ENCODE data around the gene ANTXR2.

ANTXR2 gene

GRCh38 chr4:80091688-80092087, 18.7 kb upstream of the ANTXR2 start:
- no peak for DNase-seq

DNA sequence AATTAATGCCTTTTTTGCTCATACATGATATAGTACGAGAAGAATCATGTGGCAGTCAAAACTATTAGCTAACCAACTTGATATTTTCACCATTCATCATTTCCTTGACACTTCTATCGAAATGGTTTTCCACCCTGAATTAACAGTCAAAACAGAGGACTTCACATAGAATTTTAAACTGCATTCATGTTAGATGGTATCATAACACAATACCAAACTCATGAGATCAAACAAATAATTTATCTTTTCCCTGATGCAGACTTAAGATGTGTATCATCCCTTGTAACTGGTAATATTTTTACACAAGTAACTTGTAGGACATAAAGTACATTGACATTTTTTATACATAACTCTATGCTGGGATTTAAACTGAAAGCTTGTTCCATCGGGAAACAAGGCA, 18.2 kb upstream of the ANTXR2 start:
- DNase-seq: no peak

- DNase-seq: no peak
Observed at GRCh38 chr4:80090090-80090489, 17.1 kb upstream of the ANTXR2 start.

DNA sequence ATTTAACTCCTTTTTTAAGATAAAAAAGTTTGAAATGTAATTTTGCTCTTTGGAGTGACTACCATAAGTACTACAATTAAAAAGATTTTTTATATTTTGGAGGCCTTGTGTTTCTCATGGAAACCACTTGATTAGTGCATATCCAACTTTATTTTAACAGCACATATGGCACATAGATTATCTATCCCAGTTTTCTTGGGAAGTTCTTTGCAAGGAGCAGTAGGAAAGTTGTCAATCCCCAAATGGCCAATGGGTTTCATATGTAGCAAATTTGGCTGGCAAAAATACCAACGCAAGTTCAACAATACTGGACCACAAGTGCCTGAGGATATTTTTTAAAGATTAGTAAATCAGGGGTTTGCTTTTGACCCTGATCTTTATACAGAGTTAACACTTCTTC, 15.4 kb upstream of the ANTXR2 start:
- no peak for DNase-seq

- no peak for DNase-seq
Observed at GRCh38 chr4:80086296-80086695, 13.3 kb upstream of the ANTXR2 start.

DNA sequence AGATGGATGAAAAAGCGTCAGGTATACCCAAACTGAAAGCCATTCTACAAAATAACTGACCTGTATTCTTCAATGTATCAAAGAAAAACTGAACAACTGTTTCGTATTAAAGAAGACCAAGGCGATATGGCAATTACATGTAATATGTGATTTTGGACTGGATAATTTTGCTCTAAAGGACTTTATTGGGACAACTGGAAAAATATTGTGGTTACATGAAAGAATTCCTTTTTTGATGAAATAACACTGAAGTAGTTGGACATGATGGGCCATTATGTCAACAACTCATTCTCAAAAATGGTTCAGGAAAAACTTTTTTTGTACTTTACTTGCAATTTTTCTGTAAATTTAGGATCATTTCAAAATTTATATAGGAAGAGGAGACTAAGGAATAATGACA, 12.1 kb upstream of the ANTXR2 start:
- no peak for DNase-seq

- no peak for DNase-seq
Observed at GRCh38 chr4:80082693-80083092, 9.7 kb upstream of the ANTXR2 start.

DNA sequence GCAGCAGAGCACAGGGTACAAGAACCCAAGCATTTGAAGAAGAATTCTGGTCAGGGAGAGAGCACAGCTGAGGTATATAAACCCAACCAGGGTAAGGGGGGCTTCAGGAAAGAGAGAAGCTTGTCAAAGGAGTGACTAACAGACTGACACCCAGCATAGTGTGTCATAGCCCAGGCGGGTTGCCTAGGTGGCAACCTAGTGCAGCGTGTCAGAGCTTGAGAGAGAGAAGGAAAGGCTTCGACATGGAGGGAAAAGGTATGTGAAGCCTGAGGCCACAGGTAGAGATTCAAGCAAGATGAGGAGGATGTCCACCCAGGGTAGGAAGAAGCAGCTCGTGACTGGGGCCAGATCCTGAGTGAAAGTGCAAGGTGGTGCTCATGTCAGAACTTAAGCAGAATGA, 8.5 kb upstream of the ANTXR2 start:
- no peak for DNase-seq

GRCh38 chr4:80079255-80079923, 6.4 kb upstream of the ANTXR2 start:
- no peak for DNase-seq

DNA sequence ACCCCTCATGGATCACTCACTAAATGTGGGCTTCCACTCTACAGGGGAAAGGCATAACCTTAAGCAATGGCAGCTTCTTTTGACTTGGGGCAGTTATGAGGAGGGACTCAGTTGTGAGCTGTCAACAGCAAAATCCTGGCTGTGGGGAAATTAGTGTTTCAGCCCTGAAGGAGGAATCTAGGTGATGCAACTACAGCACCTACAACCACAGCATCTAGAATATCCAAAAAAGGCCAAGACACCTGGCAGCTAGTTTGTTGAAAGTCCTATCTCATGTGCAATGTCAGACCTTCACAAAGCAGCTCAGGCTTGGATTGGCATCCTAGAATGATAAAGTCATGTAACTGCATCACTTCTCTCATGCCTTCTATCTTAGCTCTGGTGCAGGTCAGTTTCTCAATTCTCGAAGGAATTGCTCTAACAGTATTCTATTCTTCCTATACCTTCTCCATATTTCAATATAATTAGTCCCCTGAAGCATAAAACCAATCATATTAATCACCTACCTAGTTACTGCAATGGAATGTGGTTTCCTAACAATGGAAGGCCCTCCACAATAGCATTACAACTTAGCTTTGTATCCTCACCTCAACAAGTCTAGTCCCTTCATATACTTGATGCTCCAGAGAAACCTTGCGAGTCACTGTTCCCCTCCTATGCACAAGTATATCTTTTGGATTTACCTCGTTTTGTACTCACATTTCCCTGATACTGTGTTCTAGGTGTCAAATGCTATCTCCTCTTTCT, 5.5 kb upstream of the ANTXR2 start:
- no peak for DNase-seq

DNA sequence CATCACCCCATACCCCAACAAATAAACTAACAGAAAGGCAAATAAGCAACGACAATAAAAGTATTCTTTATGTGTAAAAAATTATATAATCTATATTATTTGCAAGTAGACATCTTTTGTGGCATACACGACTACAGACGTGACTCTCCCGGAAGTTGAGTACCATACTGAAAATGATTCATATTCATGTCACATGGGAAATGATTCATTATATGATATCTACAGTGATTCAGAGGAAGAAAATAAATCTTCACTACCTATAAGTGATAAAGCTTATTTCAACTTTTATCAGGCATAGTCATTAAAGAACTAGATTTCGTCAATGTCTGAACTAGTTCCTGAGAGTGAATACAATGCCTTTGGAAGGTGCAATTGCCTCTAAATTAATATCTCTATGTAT, 4.6 kb upstream of the ANTXR2 start:
- DNase-seq: no peak

DNA sequence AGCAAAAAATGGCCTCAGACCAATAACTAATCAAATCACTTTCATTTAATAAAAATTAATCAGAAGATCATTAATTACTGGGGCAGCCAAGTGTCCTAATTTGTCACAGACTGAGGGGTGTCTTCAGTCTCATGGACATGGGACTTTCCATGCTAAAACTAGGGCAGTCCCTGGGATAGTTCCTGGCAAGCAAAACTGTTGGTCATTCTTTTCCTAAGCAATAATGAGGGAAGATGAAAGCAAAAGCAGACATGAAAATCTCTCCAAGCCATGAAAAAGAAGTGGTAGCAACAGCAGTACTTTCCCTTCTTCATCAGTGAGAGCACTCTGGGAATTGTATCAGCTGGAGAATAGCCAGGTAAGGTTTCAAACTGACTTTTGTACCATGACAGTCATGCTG, 3.7 kb upstream of the ANTXR2 start:
- no peak for DNase-seq

GRCh38 chr4:80075995-80076675, 3.1 kb upstream of the ANTXR2 start:
- DNase-seq: no peak

DNA sequence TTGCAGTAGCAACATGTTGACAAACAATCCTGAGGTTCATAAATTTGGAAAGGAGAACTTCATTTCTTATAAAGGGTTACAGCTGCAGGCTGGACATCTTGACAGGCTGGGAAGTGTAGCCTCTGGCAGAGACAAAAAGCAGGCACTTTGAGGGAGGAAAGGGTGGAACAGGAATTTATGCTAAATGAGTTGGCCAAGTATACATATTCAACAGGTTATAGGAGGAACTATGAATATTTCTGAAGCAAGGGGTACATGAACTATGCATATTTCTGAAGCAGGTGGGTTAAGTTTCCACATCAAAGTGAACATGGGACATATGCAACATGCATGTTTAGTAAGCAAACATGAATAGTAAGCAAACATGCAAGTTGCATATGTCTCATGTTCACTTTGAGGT, 1.6 kb upstream of the ANTXR2 start:
- DNase-seq: no peak

GRCh38 chr4:80074069-80074468, 1.0 kb upstream of the ANTXR2 start:
- no peak for DNase-seq

DNA sequence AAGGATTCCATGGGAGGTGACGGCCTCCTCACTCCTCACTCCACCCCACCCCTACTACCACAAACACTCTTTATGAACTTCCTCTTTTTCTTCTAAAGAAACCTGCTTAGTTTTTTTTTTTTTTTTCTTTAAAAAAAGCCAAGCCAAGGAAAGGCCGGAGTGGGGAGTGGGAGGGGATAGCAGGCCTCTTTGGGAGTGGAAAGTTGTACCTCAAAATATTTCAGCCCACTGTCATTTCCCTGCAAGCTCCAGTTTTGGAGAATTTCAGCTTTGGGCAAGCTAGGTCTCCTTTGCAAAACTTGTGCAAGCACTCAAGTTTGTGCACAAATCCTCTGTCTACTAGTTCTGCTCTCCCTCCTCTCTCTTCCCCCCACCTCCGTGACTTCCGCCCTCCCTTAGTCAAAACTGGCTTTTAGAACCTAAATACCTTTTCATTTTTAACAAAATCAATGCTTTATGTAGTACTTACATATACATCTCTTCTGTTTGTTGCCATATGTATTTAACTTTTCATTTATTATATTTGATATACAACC, 512 bp upstream of the ANTXR2 start:
- DNase-seq: no peak

- DNase-seq: no peak
Observed at GRCh38 chr4:80072228-80072743, 743 bp downstream of the ANTXR2 start.

GRCh38 chr4:80071604-80072227, 1.3 kb downstream of the ANTXR2 start:
- no peak for DNase-seq

DNA sequence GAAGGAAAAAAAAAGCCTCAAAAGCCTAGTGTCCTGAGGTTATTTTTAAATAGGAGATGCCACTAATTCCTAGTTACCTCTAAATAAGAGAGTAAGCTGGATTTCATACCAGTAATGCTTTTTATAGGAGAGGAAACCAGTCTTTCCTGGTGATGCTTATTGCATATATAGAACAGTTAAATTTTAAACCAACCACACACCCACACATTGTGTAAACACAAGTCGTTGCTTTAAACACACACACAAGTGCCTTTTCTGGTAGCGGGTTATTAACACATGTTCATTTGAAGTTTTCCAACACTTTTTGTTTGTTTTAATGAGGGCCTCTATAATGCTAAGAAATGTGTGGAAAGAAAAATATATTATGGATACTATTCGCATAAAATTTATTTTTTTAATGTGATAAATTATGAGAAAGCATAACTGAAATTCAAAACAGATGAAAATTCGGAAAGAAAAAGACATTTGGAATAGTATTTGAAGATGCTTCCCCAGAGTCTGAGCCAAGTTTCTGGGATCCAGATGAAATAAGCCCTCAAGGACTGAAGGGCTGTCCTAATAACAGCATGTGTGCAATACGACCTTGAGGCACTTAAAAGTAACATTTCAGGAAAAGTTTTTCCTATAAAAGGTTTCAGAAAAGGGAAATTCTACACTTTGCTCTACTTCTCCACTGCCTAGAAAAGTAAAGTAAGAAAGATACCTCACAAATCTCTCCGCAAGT, 2.0 kb downstream of the ANTXR2 start:
- DNase-seq: no peak

- no peak for DNase-seq
Observed at GRCh38 chr4:80069837-80070731, 2.9 kb downstream of the ANTXR2 start.

- DNase-seq: no peak
Observed at GRCh38 chr4:80069108-80069836, 3.8 kb downstream of the ANTXR2 start.

Data from NCI-H446 treated with DMSO at 0.1 percent for 48 hours (cell line).